GM12878 (cell line): ENCODE data around the gene POLN. TPM values are rescaled to one million over a fixed set of nuclear protein-coding genes. Genes with fewer than 3 reads are reported as not detected.

ENCODE experiments used
- ATAC-seq: fragments of 200-7000 bp; cut with Tn5 transposase; 3 replicates; pipeline ENCODE4 v1.9.1; 2020; ENCODE audit warnings: mild to moderate bottlenecking, moderate library complexity
- BruUV-seq: library from RNA; stranded (reverse); fragments of 400-500 nt; replicated peaks from 2 replicates; lab custom pipeline; 2021; lab: Mats Ljungman, UMichigan
- CTCF ChIA-PET: fragments of 300-600 bp; sonication (Branson Sonifier 250); formaldehyde crosslinking; extraction: SDS; loops from one replicate; lab custom pipeline; 2021; ENCODE audit warnings: inconsistent platforms; lab: Yijun Ruan, JAX
- POLR2A ChIA-PET: fragments of 350-600 bp; formaldehyde crosslinking; extraction: SDS; loops from one replicate; lab custom pipeline; 2021; ENCODE audit warnings: inconsistent platforms; lab: Charles Lee
- RAD21 ChIA-PET: fragments of 300-600 bp; sonication (Branson Sonifier 250); formaldehyde crosslinking; loops from one replicate; lab custom pipeline; 2023; ENCODE audit warnings: antibody characterized with exemption; ENCODE audit not compliant: unreplicated experiment; lab: Charles Lee
- SMC1A ChIA-PET: fragments of 300-600 bp; sonication (Branson Sonifier 250); formaldehyde crosslinking; loops from one replicate; lab custom pipeline; 2023; ENCODE audit not compliant: unreplicated experiment, uncharacterized antibody; lab: Charles Lee
- DNase-seq: peaks from one replicate; pipeline ENCODE4 v3.0.0-alpha.2; 2011; ENCODE audit warnings: low read depth, low spot score
- FAIRE-seq: peaks from 3 replicates; lab custom pipeline; 2011; peaks lifted over from hg19 to GRCh38; lab: Jason Lieb, UNC
- H2AFZ ChIP-seq: 2 replicates; pipeline ENCODE4 v1.6.0; 2011; ENCODE audit warnings: low read depth, low read length, control low read depth; ENCODE audit not compliant: control insufficient read depth
- H3K27ac ChIP-seq: 2 replicates; pipeline ENCODE4 v1.5.1; 2011; ENCODE audit warnings: control low read depth; ENCODE audit not compliant: control insufficient read depth, insufficient read depth
- H3K27me3 ChIP-seq, 2 experiments: replicated peaks in 1 of 2; 2 replicates each; pipeline versions ENCODE4 v1.6.0 to v1.6.1; 2011; ENCODE audit warnings: low read length in 1 of 2; ENCODE audit not compliant: control insufficient read depth in 2 of 2, insufficient read depth in 2 of 2
- H3K36me3 ChIP-seq, 2 experiments: 2 replicates each; pipeline ENCODE4 v1.5.1; 2011; ENCODE audit warnings: low read length in 1 of 2; ENCODE audit not compliant: control insufficient read depth in 2 of 2, insufficient read depth in 2 of 2
- H3K4me1 ChIP-seq: 2 replicates; pipeline ENCODE4 v1.6.1; 2011; ENCODE audit warnings: mild to moderate bottlenecking, low read length, moderate library complexity, mixed read lengths; ENCODE audit not compliant: control insufficient read depth, insufficient read depth
- H3K4me2 ChIP-seq: 2 replicates; pipeline ENCODE4 v1.6.0; 2011; ENCODE audit warnings: control low read depth; ENCODE audit not compliant: control insufficient read depth, insufficient read depth
- H3K4me3 ChIP-seq: fragments of 200-600 bp; sonication (generic); 2 replicates; pipeline ENCODE4 v1.5.1; 2016
- H3K79me2 ChIP-seq: 2 replicates; pipeline ENCODE4 v1.6.0; 2011; ENCODE audit warnings: low read length; ENCODE audit not compliant: control insufficient read depth, insufficient read depth
- H3K9ac ChIP-seq: 2 replicates; pipeline ENCODE4 v1.8.0; 2011; ENCODE audit warnings: low read length, control low read depth, mixed read lengths; ENCODE audit not compliant: control insufficient read depth, insufficient read depth
- H3K9me3 ChIP-seq: replicated peaks from 3 replicates; pipeline ENCODE4 v1.5.1; 2011; ENCODE audit warnings: mild to moderate bottlenecking, low read length; ENCODE audit not compliant: control insufficient read depth, insufficient read depth
- H4K20me1 ChIP-seq: 2 replicates; pipeline ENCODE4 v1.6.0; 2011; ENCODE audit not compliant: control insufficient read depth, insufficient read depth
- BACH1 ChIP-seq: fragments of 450-650 bp; IDR thresholded peaks from 2 replicates; pipeline ENCODE4 v1.6.1; 2017; ENCODE audit warnings: mild to moderate bottlenecking, borderline replicate concordance
- ESRRA ChIP-seq: IDR thresholded peaks from 2 replicates; pipeline ENCODE4 v1.6.1; 2012; ENCODE audit warnings: mild to moderate bottlenecking, low read length, improper control_type of control experiment
- HCFC1 ChIP-seq: fragments of 150-350 bp; IDR thresholded peaks from 2 replicates; pipeline ENCODE4 v1.6.1; 2014; ENCODE audit warnings: low read length
- KAT2A ChIP-seq: conservative IDR thresholded peaks from 2 replicates; pipeline ENCODE4 v1.6.1; 2011; ENCODE audit warnings: low read depth, low read length; ENCODE audit not compliant: control insufficient read depth
- KDM1A ChIP-seq: fragments of 200-600 bp; sonication (generic); IDR thresholded peaks from 2 replicates; pipeline ENCODE4 v1.6.1; 2016; ENCODE audit warnings: borderline replicate concordance
- KLF5 ChIP-seq: fragments of 450-650 bp; IDR thresholded peaks from 2 replicates; pipeline ENCODE4 v1.6.1; 2014; ENCODE audit warnings: mild to moderate bottlenecking; ENCODE audit not compliant: partially characterized antibody
- LARP7 ChIP-seq: fragments of 450-650 bp; IDR thresholded peaks from 2 replicates; pipeline ENCODE4 v1.6.1; 2017; ENCODE audit warnings: mild to moderate bottlenecking
- MEF2B ChIP-seq: fragments of 450-650 bp; IDR thresholded peaks from 2 replicates; pipeline ENCODE4 v1.6.1; 2018; ENCODE audit warnings: mild to moderate bottlenecking, moderate library complexity; ENCODE audit not compliant: partially characterized antibody, poor library complexity, severe bottlenecking
- MXI1 ChIP-seq: fragments of 150-350 bp; IDR thresholded peaks from 2 replicates; pipeline ENCODE4 v1.6.1; 2011; ENCODE audit warnings: low read depth, mild to moderate bottlenecking, inconsistent platforms, low read length, improper control_type of control experiment
- MYC ChIP-seq: IDR thresholded peaks from 2 replicates; pipeline ENCODE4 v1.6.1; 2011; ENCODE audit warnings: mild to moderate bottlenecking, low read length, moderate library complexity, inconsistent platforms; ENCODE audit not compliant: insufficient read depth, insufficient replicate concordance, insufficient read length, severe bottlenecking
- RAD51 ChIP-seq: fragments of 450-650 bp; IDR thresholded peaks from 2 replicates; pipeline ENCODE4 v1.6.1; 2016; ENCODE audit warnings: moderate library complexity, mild to moderate bottlenecking, inconsistent platforms
- WGBS: methylation state at CpG from one replicate; pipeline ENCODE4 v1.1.6; 2016; ENCODE audit warnings: low lambda C conversion rate; ENCODE audit not compliant: insufficient replicate concordance, insufficient coverage; ENCODE audit errors: missing lambda C conversion rate; 5-methylcytosine and 5-hydroxymethylcytosine counted together
- in situ Hi-C: fragments of 300-500 bp; cut with MboI; formaldehyde crosslinking; loops from 9 replicates; pipeline ENCODE4 v1.14.3; 2018; ENCODE audit warnings: mixed read lengths
- intact Hi-C: fragments of 100-400 bp; cut with micrococcal nuclease; formaldehyde crosslinking; loops from one replicate; pipeline ENCODE4 v1.14.2; 2022; ENCODE audit not compliant: unreplicated experiment
- polyA plus RNA-seq, 11 experiments: library from polyadenylated mRNA; depleted of rRNA in 4 of 11; unstranded in 6 of 11; stranded (reverse) in 5 of 11; fragments of >200 nt; fragmentation: Nextera tagmentation in 4 of 11; fragmentation: Illumina TruSeq in 1 of 11; extraction: Ambion mirVana in 4 of 11; extraction: Trizol in 1 of 11; gene quantifications; 1 replicate in 1 of 11; 2 replicates in 10 of 11; pipeline versions ENCODE4 v1.2.1 to v1.2.3, GENCODE V29; 2011 to 2016; ENCODE audit warnings: inconsistent platforms in 2 of 11, missing spikeins in 2 of 11, low read depth in 1 of 11
- total RNA-seq, 4 experiments: library from RNA; depleted of rRNA in 3 of 4; stranded (reverse); fragments of >200 nt in 3 of 4; fragmentation: Illumina TruSeq in 1 of 4; extraction: Trizol in 1 of 4; gene quantifications; 2 replicates each; pipeline versions ENCODE4 v1.2.1 to v1.2.3, GENCODE V29; 2013 to 2021
- TF ChIP-seq, protein P1 (sequence below): fragments of 450-650 bp; IDR thresholded peaks from 2 replicates; pipeline ENCODE4 v1.6.1; 2016; ENCODE audit warnings: mild to moderate bottlenecking, moderate library complexity, borderline replicate concordance
- TF ChIP-seq, protein P2 (sequence below): fragments of 450-650 bp; IDR thresholded peaks from 2 replicates; pipeline ENCODE4 v1.6.1; 2017; ENCODE audit warnings: mild to moderate bottlenecking, low read depth, inconsistent platforms; ENCODE audit not compliant: poor library complexity, severe bottlenecking
- TF ChIP-seq, protein P3 (sequence below): fragments of 450-650 bp; IDR thresholded peaks from 2 replicates; pipeline ENCODE4 v1.6.1; 2017; ENCODE audit warnings: borderline replicate concordance

POLN gene
- total and polyA plus RNA-seq, 10 of the 15 experiments (the other 5 are each of a cell fraction or from before 2014, with no cell fraction given), result 0.09 to 2.0 (median 0.95) TPM; not detected in 1

DNA sequence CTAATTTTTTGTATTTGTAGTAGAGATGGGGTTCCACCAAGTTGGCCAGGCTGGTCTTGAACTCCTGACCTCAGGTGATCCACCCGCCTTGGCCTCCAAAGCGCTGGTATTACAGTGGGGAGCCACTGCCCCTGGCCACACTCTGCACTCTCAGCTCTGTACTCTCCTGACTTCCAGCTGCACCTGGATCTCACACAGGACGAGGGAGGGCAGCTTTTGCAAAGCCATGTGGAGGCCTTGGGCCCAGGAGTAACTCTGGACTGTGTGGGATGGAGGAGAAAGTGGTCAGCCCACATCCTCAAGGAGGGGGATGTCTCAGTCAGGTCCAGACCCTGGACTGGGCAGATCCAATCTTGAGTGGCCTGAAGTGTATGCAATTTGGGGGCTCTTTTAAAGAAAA lies 159.8 kb downstream of the POLN start:
- no peak overlapping the region for H2AFZ ChIP-seq
- no peaks in the 10 kb centered on the region for H3K36me3 ChIP-seq
- FAIRE-seq, result no peak
- H3K9me3 ChIP-seq, result no peaks in the 10 kb centered on the region
- CTCF ChIA-PET, result no interaction called here
- peaks cover 3% of the 10 kb centered on the region for H3K4me1 ChIP-seq
- intact Hi-C loops (no loop called here), in situ Hi-C loops (no loop called here)
- DNase-seq, result no peak
- SMC1A ChIA-PET, result no interaction called here
- ATAC-seq, result no peak
- H3K9ac ChIP-seq, result no peak overlapping the region
- H3K27me3 ChIP-seq, result peaks cover 0 to 2% of the 10 kb centered on the region in 2 experiments; a peak in 2 of 4 replicates
- 49% methylated on average over 3 of the region's 3 CpGs for WGBS
- no peak overlapping the region for H3K27ac ChIP-seq
- POLR2A ChIA-PET, result no interaction called here
- H3K4me2 ChIP-seq, result no peak overlapping the region
- RAD21 ChIA-PET, result no interaction called here
- no peaks in the 10 kb centered on the region for H3K79me2 ChIP-seq
- H3K4me3 ChIP-seq, result no peak overlapping the region
- no TSS peak for BruUV-seq
- H4K20me1 ChIP-seq, result no peaks in the 10 kb centered on the region
- no peak for TF ChIP-seq MYC
- TF ChIP-seq, protein P1, sequence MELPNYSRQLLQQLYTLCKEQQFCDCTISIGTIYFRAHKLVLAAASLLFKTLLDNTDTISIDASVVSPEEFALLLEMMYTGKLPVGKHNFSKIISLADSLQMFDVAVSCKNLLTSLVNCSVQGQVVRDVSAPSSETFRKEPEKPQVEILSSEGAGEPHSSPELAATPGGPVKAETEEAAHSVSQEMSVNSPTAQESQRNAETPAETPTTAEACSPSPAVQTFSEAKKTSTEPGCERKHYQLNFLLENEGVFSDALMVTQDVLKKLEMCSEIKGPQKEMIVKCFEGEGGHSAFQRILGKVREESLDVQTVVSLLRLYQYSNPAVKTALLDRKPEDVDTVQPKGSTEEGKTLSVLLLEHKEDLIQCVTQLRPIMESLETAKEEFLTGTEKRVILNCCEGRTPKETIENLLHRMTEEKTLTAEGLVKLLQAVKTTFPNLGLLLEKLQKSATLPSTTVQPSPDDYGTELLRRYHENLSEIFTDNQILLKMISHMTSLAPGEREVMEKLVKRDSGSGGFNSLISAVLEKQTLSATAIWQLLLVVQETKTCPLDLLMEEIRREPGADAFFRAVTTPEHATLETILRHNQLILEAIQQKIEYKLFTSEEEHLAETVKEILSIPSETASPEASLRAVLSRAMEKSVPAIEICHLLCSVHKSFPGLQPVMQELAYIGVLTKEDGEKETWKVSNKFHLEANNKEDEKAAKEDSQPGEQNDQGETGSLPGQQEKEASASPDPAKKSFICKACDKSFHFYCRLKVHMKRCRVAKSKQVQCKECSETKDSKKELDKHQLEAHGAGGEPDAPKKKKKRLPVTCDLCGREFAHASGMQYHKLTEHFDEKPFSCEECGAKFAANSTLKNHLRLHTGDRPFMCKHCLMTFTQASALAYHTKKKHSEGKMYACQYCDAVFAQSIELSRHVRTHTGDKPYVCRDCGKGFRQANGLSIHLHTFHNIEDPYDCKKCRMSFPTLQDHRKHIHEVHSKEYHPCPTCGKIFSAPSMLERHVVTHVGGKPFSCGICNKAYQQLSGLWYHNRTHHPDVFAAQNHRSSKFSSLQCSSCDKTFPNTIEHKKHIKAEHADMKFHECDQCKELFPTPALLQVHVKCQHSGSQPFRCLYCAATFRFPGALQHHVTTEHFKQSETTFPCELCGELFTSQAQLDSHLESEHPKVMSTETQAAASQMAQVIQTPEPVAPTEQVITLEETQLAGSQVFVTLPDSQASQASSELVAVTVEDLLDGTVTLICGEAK, result no peak
- no peak for TF ChIP-seq ESRRA
- TF ChIP-seq, protein P2, sequence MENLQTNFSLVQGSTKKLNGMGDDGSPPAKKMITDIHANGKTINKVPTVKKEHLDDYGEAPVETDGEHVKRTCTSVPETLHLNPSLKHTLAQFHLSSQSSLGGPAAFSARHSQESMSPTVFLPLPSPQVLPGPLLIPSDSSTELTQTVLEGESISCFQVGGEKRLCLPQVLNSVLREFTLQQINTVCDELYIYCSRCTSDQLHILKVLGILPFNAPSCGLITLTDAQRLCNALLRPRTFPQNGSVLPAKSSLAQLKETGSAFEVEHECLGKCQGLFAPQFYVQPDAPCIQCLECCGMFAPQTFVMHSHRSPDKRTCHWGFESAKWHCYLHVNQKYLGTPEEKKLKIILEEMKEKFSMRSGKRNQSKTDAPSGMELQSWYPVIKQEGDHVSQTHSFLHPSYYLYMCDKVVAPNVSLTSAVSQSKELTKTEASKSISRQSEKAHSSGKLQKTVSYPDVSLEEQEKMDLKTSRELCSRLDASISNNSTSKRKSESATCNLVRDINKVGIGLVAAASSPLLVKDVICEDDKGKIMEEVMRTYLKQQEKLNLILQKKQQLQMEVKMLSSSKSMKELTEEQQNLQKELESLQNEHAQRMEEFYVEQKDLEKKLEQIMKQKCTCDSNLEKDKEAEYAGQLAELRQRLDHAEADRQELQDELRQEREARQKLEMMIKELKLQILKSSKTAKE, result no peak
- no peak for TF ChIP-seq KDM1A
- no peak for TF ChIP-seq MEF2B
- TF ChIP-seq, protein P3, sequence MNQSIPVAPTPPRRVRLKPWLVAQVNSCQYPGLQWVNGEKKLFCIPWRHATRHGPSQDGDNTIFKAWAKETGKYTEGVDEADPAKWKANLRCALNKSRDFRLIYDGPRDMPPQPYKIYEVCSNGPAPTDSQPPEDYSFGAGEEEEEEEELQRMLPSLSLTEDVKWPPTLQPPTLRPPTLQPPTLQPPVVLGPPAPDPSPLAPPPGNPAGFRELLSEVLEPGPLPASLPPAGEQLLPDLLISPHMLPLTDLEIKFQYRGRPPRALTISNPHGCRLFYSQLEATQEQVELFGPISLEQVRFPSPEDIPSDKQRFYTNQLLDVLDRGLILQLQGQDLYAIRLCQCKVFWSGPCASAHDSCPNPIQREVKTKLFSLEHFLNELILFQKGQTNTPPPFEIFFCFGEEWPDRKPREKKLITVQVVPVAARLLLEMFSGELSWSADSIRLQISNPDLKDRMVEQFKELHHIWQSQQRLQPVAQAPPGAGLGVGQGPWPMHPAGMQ, result no peak
- no peak for TF ChIP-seq RAD51
- no peak for TF ChIP-seq LARP7
- no peak for TF ChIP-seq HCFC1
- TF ChIP-seq MXI1, result no peak
- TF ChIP-seq KAT2A, result no peak
- no peak for TF ChIP-seq KLF5
- no peak for TF ChIP-seq BACH1
